ENCODE measurements around the gene HBEGF. TPM values are rescaled to one million over a fixed set of nuclear protein-coding genes. Genes with fewer than 3 reads are reported as not detected.
A peak's percentile ranks its signal among the peaks of the same experiment; 100 is the strongest.

The HBEGF gene
- total and polyA plus RNA-seq, 7 experiments from 2014 or later: 0.35 to 95.5 (median 11.6) TPM; not detected in 2

GRCh38 chr5:140338336-140338735 is 8.1 kb downstream of the HBEGF start:
- Histone ChIP-seq H3K36me3 (ENCODE audit: control insufficient read depth in 2 of 3, insufficient read depth in 3 of 3, low read length in 3 of 3) (peaks cover 0 to 4% (median 0%) of the 10 kb centered on the region in 3 experiments), H3K4me1 (ENCODE audit: control insufficient read depth in 2 of 2, insufficient read depth in 2 of 2, low read length in 2 of 2) (peaks cover 10 to 17% of the 10 kb centered on the region in 2 donors), H3K4me3 (ENCODE audit: low read length) (no peak overlapping the region), H3K9me3 (ENCODE audit: control insufficient read depth in 2 of 3, low read length in 3 of 3) (no peaks in the 10 kb centered on the region), H3K27me3 (ENCODE audit: control insufficient read depth in 2 of 2, insufficient read depth in 2 of 2, low read length in 2 of 2) (no peaks in the 10 kb centered on the region), H3K27ac (ENCODE audit: low read depth, low read length) (no peak overlapping the region)
- Mint-ChIP-seq H3K9me3 (no peaks in the 10 kb centered on the region), H3K4me1 (peaks cover 16 to 59% (median 30%) of the 10 kb centered on the region in 7 donors), H3K27ac (no peak overlapping the region), H3K4me3 (no peak overlapping the region), H3K27me3 (no peaks in the 10 kb centered on the region), H3K36me3 (peaks cover 0 to 44% (median 4%) of the 10 kb centered on the region in 5 donors)
- intact Hi-C loops (cut with micrococcal nuclease): no loop called here
- DNase-seq (no peak), ATAC-seq (no peak)
- POLR2A ChIA-PET: no interaction called here
- CTCF ChIA-PET: interaction anchor here (1.2 kb wide), 1 partner anchor 71 kb away, joined by 3 read pairs; no protein-coding TSS in a partner anchor

GRCh38 chr5:140337880-140338279 is 8.5 kb downstream of the HBEGF start:
- ChIA-PET POLR2A (interaction anchor here (1.9 kb wide), 1 partner anchor 8 kb away, joined by 9 read pairs; the partner anchor contains the start of gene HBEGF), CTCF (interaction anchor here (1.0 to 1.2 kb wide), 2 partner anchors 14 to 71 kb away, joined by 3 to 4 read pairs; no protein-coding TSS in a partner anchor)
- ATAC-seq (no peak), DNase-seq (no peak)
- Histone ChIP-seq H3K27me3 (ENCODE audit: control insufficient read depth in 2 of 2, insufficient read depth in 2 of 2, low read length in 2 of 2) (no peaks in the 10 kb centered on the region), H3K4me3 (ENCODE audit: low read length) (no peak overlapping the region), H3K36me3 (ENCODE audit: control insufficient read depth in 2 of 3, insufficient read depth in 3 of 3, low read length in 3 of 3) (peaks cover 0 to 4% (median 0%) of the 10 kb centered on the region in 3 experiments), H3K4me1 (ENCODE audit: control insufficient read depth in 2 of 2, insufficient read depth in 2 of 2, low read length in 2 of 2) (peaks cover 10 to 13% of the 10 kb centered on the region in 2 donors), H3K27ac (ENCODE audit: low read depth, low read length) (no peak overlapping the region), H3K9me3 (ENCODE audit: control insufficient read depth in 2 of 3, low read length in 3 of 3) (no peaks in the 10 kb centered on the region)
- H3K4me1 Mint-ChIP-seq: peaks cover 12 to 55% (median 26%) of the 10 kb centered on the region in 7 donors
- H3K27ac Mint-ChIP-seq: no peak overlapping the region
- intact Hi-C loops (cut with micrococcal nuclease): no loop called here
- no peaks in the 10 kb centered on the region for H3K9me3 Mint-ChIP-seq
- peaks cover 0 to 47% (median 4%) of the 10 kb centered on the region in 5 donors for H3K36me3 Mint-ChIP-seq
- no peaks in the 10 kb centered on the region for H3K27me3 Mint-ChIP-seq
- no peak overlapping the region for H3K4me3 Mint-ChIP-seq

- peaks cover 0 to 42% (median 11%) of the 10 kb centered on the region in 7 donors for H3K4me1 Mint-ChIP-seq
- no peak for DNase-seq
- H3K36me3 Mint-ChIP-seq: peaks cover 0 to 41% (median 4%) of the 10 kb centered on the region in 5 donors
- no peaks in the 10 kb centered on the region for H3K27me3 Mint-ChIP-seq
- H3K9me3 ChIP-seq (ENCODE audit: control insufficient read depth in 2 of 3, low read length in 3 of 3): no peaks in the 10 kb centered on the region
- H3K27me3 ChIP-seq (ENCODE audit: control insufficient read depth in 2 of 2, insufficient read depth in 2 of 2, low read length in 2 of 2): no peaks in the 10 kb centered on the region
- H3K9me3 Mint-ChIP-seq: no peaks in the 10 kb centered on the region
- peaks cover 0 to 4% (median 0%) of the 10 kb centered on the region in 3 experiments for H3K36me3 ChIP-seq (ENCODE audit: control insufficient read depth in 2 of 3, insufficient read depth in 3 of 3, low read length in 3 of 3)
- no peak overlapping the region for H3K27ac ChIP-seq (ENCODE audit: low read depth, low read length)
- no peaks in the 10 kb centered on the region for H3K4me1 ChIP-seq (ENCODE audit: control insufficient read depth in 2 of 2, insufficient read depth in 2 of 2, low read length in 2 of 2)
- no peak for ATAC-seq
- intact Hi-C loops (cut with micrococcal nuclease): no loop called here
- H3K4me3 ChIP-seq (ENCODE audit: low read length): no peak overlapping the region
- ChIA-PET POLR2A (interaction anchor here (1.9 kb wide), 1 partner anchor 10 kb away, joined by 9 read pairs; the partner anchor contains the start of gene HBEGF), CTCF (interaction anchor here (0.6 to 1.0 kb wide), 2 partner anchors 13 to 22 kb away, joined by 3 read pairs; no protein-coding TSS in a partner anchor)
- peak overlapping the region in 3 of 9 donors; percentile 1 to 51 (median 41) for H3K27ac Mint-ChIP-seq
- H3K4me3 Mint-ChIP-seq: no peak overlapping the region
Observed at GRCh38 chr5:140336388-140336787, 10.0 kb downstream of the HBEGF start.

DNA sequence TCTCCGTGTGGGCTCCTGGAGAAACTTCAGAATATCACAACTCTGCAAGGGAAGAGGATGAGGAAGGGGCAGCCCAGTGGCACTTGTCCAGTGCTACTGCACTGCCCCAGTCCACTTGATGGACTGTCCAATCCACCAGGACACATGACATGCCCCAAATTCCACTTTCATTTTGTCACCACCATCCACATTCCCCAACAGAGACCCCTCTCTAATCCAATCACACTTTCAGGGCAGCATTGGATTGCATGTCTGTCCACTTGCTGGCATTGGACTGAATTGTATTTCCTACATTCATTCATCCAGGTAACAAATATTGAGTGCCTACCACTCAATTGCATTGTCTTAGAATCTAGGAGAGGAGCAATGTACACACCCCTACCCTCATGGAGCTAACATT is 14.8 kb downstream of the HBEGF start:
- Mint-ChIP-seq H3K36me3 (peaks cover 0 to 27% (median 4%) of the 10 kb centered on the region in 5 donors), H3K4me1 (peaks cover 0 to 12% (median 0%) of the 10 kb centered on the region in 7 donors), H3K27me3 (no peaks in the 10 kb centered on the region), H3K9me3 (no peaks in the 10 kb centered on the region), H3K27ac (no peak overlapping the region), H3K4me3 (no peak overlapping the region)
- intact Hi-C loops (cut with micrococcal nuclease): no loop called here
- no peaks in the 10 kb centered on the region for H3K4me1 ChIP-seq (ENCODE audit: control insufficient read depth in 2 of 2, insufficient read depth in 2 of 2, low read length in 2 of 2)
- no peaks in the 10 kb centered on the region for H3K9me3 ChIP-seq (ENCODE audit: control insufficient read depth in 2 of 3, low read length in 3 of 3)
- DNase-seq (no peak), ATAC-seq (no peak)
- no peak overlapping the region for H3K27ac ChIP-seq (ENCODE audit: low read depth, low read length)
- CTCF ChIA-PET: no interaction called here
- H3K36me3 ChIP-seq (ENCODE audit: control insufficient read depth in 2 of 3, insufficient read depth in 3 of 3, low read length in 3 of 3): peaks cover 0 to 4% (median 0%) of the 10 kb centered on the region in 3 experiments
- POLR2A ChIA-PET: no interaction called here
- no peaks in the 10 kb centered on the region for H3K27me3 ChIP-seq (ENCODE audit: control insufficient read depth in 2 of 2, insufficient read depth in 2 of 2, low read length in 2 of 2)
- H3K4me3 ChIP-seq (ENCODE audit: low read length): no peak overlapping the region

DNA sequence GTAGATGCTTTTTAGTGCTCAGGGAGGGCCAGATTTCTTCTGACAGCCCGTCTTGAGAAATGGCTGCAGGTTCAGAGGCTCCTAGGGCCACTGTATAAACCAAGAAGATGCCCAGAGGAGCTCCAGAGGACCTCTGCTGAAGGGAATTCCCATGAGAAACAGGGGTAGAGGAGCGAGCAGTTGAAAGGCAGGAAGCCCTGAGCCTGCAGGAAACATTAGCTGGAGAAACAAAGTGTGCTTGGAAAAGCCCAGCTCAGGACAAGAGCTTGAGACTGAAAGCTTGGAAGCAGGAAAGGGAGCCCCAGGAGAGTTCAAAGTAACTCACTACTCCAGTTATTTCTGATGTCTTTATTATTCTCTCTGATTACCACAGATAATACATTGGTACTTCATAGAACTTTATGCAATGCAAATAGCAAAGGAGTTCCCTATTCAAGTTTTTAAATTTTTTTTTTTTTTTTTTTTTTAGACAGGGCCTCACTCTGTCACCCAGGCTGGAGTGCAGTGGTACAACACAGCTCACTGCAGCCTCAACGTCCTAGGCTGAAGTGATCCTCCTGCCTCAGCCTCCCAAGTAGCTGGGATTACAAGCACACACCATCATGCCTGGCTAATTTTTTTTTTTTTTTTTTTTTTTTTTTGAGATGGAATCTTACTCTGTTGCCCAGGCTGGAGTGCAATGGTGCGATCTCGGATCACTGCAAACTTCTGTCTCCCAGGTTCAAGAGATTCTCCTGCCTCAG is 16.5 kb downstream of the HBEGF start:
- Histone ChIP-seq H3K9me3 (ENCODE audit: control insufficient read depth in 2 of 3, low read length in 3 of 3) (no peaks in the 10 kb centered on the region), H3K36me3 (ENCODE audit: control insufficient read depth in 2 of 3, insufficient read depth in 3 of 3, low read length in 3 of 3) (peaks cover 0 to 4% (median 0%) of the 10 kb centered on the region in 3 experiments), H3K4me1 (ENCODE audit: control insufficient read depth in 2 of 2, insufficient read depth in 2 of 2, low read length in 2 of 2) (no peaks in the 10 kb centered on the region), H3K27me3 (ENCODE audit: control insufficient read depth in 2 of 2, insufficient read depth in 2 of 2, low read length in 2 of 2) (no peaks in the 10 kb centered on the region), H3K27ac (ENCODE audit: low read depth, low read length) (no peak overlapping the region), H3K4me3 (ENCODE audit: low read length) (no peak overlapping the region)
- ATAC-seq (no peak), DNase-seq (no peak)
- peaks cover 0 to under 1% (median 0%) of the 10 kb centered on the region in 7 donors for H3K4me1 Mint-ChIP-seq
- peaks cover 0 to 18% (median 4%) of the 10 kb centered on the region in 5 donors for H3K36me3 Mint-ChIP-seq
- no peak overlapping the region for H3K27ac Mint-ChIP-seq
- no peaks in the 10 kb centered on the region for H3K27me3 Mint-ChIP-seq
- intact Hi-C loops (cut with micrococcal nuclease): no loop called here
- H3K9me3 Mint-ChIP-seq: no peaks in the 10 kb centered on the region
- CTCF ChIA-PET: no interaction called here
- H3K4me3 Mint-ChIP-seq: no peak overlapping the region
- POLR2A ChIA-PET: interaction anchor here (0.8 kb wide), 1 partner anchor 221 kb away, joined by 4 read pairs; no protein-coding TSS in a partner anchor

GRCh38 chr5:140328036-140328764 is 18.2 kb downstream of the HBEGF start:
- ChIA-PET CTCF (interaction anchor here (0.7 to 1.0 kb wide), 2 partner anchors 23 to 390 kb away, joined by 3 to 5 read pairs; no protein-coding TSS in a partner anchor), POLR2A (interaction anchor here (0.6 to 0.8 kb wide), 2 partner anchors 56 to 226 kb away, joined by 4 read pairs; no protein-coding TSS in a partner anchor)
- Mint-ChIP-seq H3K36me3 (peaks cover 0 to 10% (median 0%) of the 10 kb centered on the region in 5 donors), H3K4me3 (no peak overlapping the region), H3K9me3 (peaks cover 0 to 2% (median 0%) of the 10 kb centered on the region in 11 donors), H3K4me1 (peaks cover 0 to 4% (median 0%) of the 10 kb centered on the region in 7 donors), H3K27ac (no peak overlapping the region), H3K27me3 (no peaks in the 10 kb centered on the region)
- no peak for DNase-seq
- H3K4me3 ChIP-seq (ENCODE audit: low read length): no peak overlapping the region
- H3K27me3 ChIP-seq (ENCODE audit: control insufficient read depth in 2 of 2, insufficient read depth in 2 of 2, low read length in 2 of 2): no peaks in the 10 kb centered on the region
- H3K36me3 ChIP-seq (ENCODE audit: control insufficient read depth in 2 of 3, insufficient read depth in 3 of 3, low read length in 3 of 3): no peaks in the 10 kb centered on the region
- H3K27ac ChIP-seq (ENCODE audit: low read depth, low read length): no peak overlapping the region
- no peak for ATAC-seq
- intact Hi-C loops (cut with micrococcal nuclease): no loop called here
- H3K4me1 ChIP-seq (ENCODE audit: control insufficient read depth in 2 of 2, insufficient read depth in 2 of 2, low read length in 2 of 2): no peaks in the 10 kb centered on the region
- H3K9me3 ChIP-seq (ENCODE audit: control insufficient read depth in 2 of 3, low read length in 3 of 3): no peaks in the 10 kb centered on the region

Data from naive thymus-derived CD4-positive, alpha-beta T cell (primary cell).